Prostate gland (tissue), 2 donors: ENCODE results near the gene RHBDF2.

Source experiments
- POLR2A ChIP-seq: fragments of 450-650 bp; IDR thresholded peaks from one replicate; pipeline ENCODE4 v1.6.1; 2016; ENCODE audit warnings: antibody characterized with exemption, mild to moderate bottlenecking
- TF ChIP-seq, protein P1 (sequence below), 4 experiments: fragments of 200-600 bp in 2 of 4; fragments of 450-650 bp in 2 of 4; sonication (generic) in 2 of 4; IDR thresholded peaks; 1 replicate in 3 of 4; 2 replicates in 1 of 4; pipeline ENCODE4 v1.5.1; 2016 to 2019; ENCODE audit warnings: antibody characterized with exemption in 4 of 4, mild to moderate bottlenecking in 2 of 4, moderate library complexity in 2 of 4

DNA sequence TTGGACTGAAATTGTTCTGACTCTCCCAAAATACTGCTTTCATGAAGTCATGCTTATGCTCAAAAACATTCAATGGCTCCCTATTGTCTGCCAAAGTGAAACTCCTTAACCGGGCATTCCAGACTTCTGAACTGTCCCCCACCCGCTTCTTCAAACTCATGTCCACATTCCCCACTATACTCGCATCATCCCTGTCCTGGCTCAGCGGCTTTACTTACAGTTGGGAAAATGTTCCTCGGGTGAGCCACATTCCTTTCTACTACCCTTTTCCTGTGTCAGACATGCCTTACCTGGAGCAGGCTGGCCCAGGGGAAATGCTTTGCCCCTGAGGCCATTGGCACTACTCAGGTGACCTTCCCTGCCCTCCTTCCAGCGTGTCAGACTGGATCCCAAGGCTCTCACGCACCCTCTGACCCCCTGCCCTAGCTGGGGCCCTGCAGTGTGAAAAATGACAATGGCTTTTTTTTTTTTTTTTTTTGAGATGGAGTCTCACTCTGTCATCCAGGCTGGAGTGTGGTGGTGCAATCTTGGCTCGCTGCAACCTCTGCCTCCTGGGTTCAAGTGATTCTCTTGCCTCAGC lies 30.9 kb upstream of the RHBDF2 start:
- TF ChIP-seq, protein P1, sequence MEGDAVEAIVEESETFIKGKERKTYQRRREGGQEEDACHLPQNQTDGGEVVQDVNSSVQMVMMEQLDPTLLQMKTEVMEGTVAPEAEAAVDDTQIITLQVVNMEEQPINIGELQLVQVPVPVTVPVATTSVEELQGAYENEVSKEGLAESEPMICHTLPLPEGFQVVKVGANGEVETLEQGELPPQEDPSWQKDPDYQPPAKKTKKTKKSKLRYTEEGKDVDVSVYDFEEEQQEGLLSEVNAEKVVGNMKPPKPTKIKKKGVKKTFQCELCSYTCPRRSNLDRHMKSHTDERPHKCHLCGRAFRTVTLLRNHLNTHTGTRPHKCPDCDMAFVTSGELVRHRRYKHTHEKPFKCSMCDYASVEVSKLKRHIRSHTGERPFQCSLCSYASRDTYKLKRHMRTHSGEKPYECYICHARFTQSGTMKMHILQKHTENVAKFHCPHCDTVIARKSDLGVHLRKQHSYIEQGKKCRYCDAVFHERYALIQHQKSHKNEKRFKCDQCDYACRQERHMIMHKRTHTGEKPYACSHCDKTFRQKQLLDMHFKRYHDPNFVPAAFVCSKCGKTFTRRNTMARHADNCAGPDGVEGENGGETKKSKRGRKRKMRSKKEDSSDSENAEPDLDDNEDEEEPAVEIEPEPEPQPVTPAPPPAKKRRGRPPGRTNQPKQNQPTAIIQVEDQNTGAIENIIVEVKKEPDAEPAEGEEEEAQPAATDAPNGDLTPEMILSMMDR (IDR thresholded peaks at IDR 0.05): no peak
- no peak for TF ChIP-seq POLR2A
